WTC11 (cell line): ENCODE data around the gene ALK. TPM values are rescaled to one million over a fixed set of nuclear protein-coding genes. Genes with fewer than 3 reads are reported as not detected.
A peak's percentile ranks its signal among the peaks of the same experiment; 100 is the strongest.

Source experiments
- ATAC-seq: fragments of 200-7000 bp; cut with Tn5 transposase; 2 replicates; pipeline ENCODE4 v1.10.0; 2021; ENCODE audit warnings: mild to moderate bottlenecking, moderate library complexity
- CTCF ChIA-PET: fragments of 300-600 bp; sonication (Branson Sonifier 250); formaldehyde crosslinking; loops from one replicate; lab custom pipeline; 2021; ENCODE audit warnings: antibody characterized with exemption; lab: Charles Lee
- POLR2A ChIA-PET: fragments of 350-600 bp; sonication (Branson Sonifier 250); formaldehyde crosslinking; loops from one replicate; lab custom pipeline; 2021; ENCODE audit warnings: antibody characterized with exemption; lab: Charles Lee
- DNase-seq: peaks from one replicate; pipeline ENCODE4 v3.0.0; 2021; ENCODE audit warnings: low spot score
- H3K27ac Mint-ChIP-seq: 2 replicates; pipeline ENCODE4 v1.8.0; 2021; ENCODE audit warnings: mixed read lengths
- H3K27me3 Mint-ChIP-seq: 2 replicates; pipeline ENCODE4 v1.8.0; 2021; ENCODE audit warnings: low read depth, mild to moderate bottlenecking, moderate library complexity, mixed read lengths
- H3K36me3 Mint-ChIP-seq: 2 replicates; pipeline ENCODE4 v1.8.0; 2021; ENCODE audit warnings: mixed read lengths
- H3K4me1 Mint-ChIP-seq: 2 replicates; pipeline ENCODE4 v1.8.0; 2022; ENCODE audit warnings: mixed read lengths
- H3K4me3 Mint-ChIP-seq: 2 replicates; pipeline ENCODE4 v1.8.0; 2021; ENCODE audit warnings: mild to moderate bottlenecking, moderate library complexity, mixed read lengths
- H3K9me3 Mint-ChIP-seq: 2 replicates; pipeline ENCODE4 v1.8.0; 2021; ENCODE audit warnings: mixed read lengths
- CREM ChIP-seq: sonication (generic); formaldehyde crosslinking; IDR thresholded peaks from 2 replicates; pipeline ENCODE4 v1.8.1; 2022; ENCODE audit warnings: mild to moderate bottlenecking, missing genetic modification reagents, moderate library complexity
- MYBL2 ChIP-seq: sonication (generic); formaldehyde crosslinking; IDR thresholded peaks from 2 replicates; pipeline ENCODE4 v1.8.1; 2023; ENCODE audit warnings: mild to moderate bottlenecking, moderate library complexity, missing genetic modification reagents
- ZBTB21 ChIP-seq: sonication (generic); formaldehyde crosslinking; IDR thresholded peaks from 2 replicates; pipeline ENCODE4 v1.8.1; 2023; ENCODE audit warnings: mild to moderate bottlenecking, missing genetic modification reagents, borderline replicate concordance
- ZNF317 ChIP-seq: sonication (generic); formaldehyde crosslinking; IDR thresholded peaks from 2 replicates; pipeline ENCODE4 v1.8.1; 2023; ENCODE audit warnings: low read depth, mild to moderate bottlenecking, moderate library complexity, missing genetic modification reagents, borderline replicate concordance
- total RNA-seq: library from RNA; stranded (reverse); gene quantifications from 3 replicates; pipeline ENCODE4 v1.2.3, GENCODE V29; 2021
- TF ChIP-seq, protein P1 (sequence below): fragments of 200-600 bp; IDR thresholded peaks from 2 replicates; pipeline ENCODE4 v1.8.0; 2022; ENCODE audit warnings: antibody characterized with exemption
- TF ChIP-seq, protein P2 (sequence below): sonication (generic); formaldehyde crosslinking; IDR thresholded peaks from 2 replicates; pipeline ENCODE4 v1.8.1; 2023; ENCODE audit warnings: mild to moderate bottlenecking, missing genetic modification reagents
- TF ChIP-seq, protein P3 (sequence below): sonication (generic); formaldehyde crosslinking; IDR thresholded peaks from 2 replicates; pipeline ENCODE4 v1.8.1; 2022; ENCODE audit warnings: missing genetic modification reagents, borderline replicate concordance
- TF ChIP-seq, protein P4 (sequence below): sonication (generic); formaldehyde crosslinking; IDR thresholded peaks from 2 replicates; pipeline ENCODE4 v1.8.0; 2023; ENCODE audit warnings: missing genetic modification reagents, mild to moderate bottlenecking, borderline replicate concordance

The ALK gene
- total RNA-seq, 1 experiment from 2014 or later: not detected

DNA sequence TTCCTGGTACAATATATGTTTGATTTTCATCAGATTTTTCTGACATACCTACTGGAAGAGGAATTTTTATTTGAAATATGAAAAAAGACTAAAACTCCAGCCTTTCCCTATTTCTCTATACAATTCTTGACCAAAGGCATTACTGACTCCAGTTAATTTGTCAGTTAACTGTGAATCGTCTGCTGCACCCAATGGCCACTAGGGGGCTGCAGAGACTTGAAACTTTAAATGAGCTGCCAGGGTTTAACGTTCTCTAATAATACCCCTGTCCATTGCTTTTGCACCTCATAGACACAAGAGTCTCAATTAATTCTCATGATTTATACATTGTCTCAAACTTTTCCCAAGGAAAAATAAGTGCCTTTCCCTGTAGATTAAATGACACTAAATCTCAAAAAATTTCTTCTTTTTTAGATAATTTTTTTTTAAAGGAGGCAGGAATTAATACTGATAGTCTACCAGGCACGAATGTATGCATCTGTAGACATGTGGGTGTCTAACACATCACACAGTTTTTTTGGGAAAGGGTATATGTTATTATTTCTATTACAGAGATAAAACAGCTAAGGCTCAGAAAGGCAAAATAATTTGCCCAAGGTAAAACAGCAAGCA, 1.8 kb upstream of the ALK start:
- Mint-ChIP-seq H3K27me3 (peaks cover 41% of the 10 kb centered on the region), H3K4me1 (peaks cover 13% of the 10 kb centered on the region), H3K36me3 (no peaks in the 10 kb centered on the region), H3K4me3 (no peak overlapping the region), H3K9me3 (no peaks in the 10 kb centered on the region), H3K27ac (no peak overlapping the region)
- ATAC-seq (no peak), DNase-seq (peak; percentile 69)
- ChIA-PET POLR2A (no interaction called here), CTCF (interaction anchor here (0.6 to 4.4 kb wide), 15 partner anchors 11 to 684 kb away, joined by 3 to 71 read pairs (median 4); no protein-coding TSS in a partner anchor)
- TF ChIP-seq, protein P1, sequence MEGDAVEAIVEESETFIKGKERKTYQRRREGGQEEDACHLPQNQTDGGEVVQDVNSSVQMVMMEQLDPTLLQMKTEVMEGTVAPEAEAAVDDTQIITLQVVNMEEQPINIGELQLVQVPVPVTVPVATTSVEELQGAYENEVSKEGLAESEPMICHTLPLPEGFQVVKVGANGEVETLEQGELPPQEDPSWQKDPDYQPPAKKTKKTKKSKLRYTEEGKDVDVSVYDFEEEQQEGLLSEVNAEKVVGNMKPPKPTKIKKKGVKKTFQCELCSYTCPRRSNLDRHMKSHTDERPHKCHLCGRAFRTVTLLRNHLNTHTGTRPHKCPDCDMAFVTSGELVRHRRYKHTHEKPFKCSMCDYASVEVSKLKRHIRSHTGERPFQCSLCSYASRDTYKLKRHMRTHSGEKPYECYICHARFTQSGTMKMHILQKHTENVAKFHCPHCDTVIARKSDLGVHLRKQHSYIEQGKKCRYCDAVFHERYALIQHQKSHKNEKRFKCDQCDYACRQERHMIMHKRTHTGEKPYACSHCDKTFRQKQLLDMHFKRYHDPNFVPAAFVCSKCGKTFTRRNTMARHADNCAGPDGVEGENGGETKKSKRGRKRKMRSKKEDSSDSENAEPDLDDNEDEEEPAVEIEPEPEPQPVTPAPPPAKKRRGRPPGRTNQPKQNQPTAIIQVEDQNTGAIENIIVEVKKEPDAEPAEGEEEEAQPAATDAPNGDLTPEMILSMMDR: peak; percentile 91
- no peak for TF ChIP-seq ZNF317 (CRISPR knock-in tag)
- no peak for TF ChIP-seq CREM (CRISPR knock-in tag)
- no peak for TF ChIP-seq MYBL2 (CRISPR knock-in tag)
- no peak for TF ChIP-seq ZBTB21 (CRISPR knock-in tag)

DNA sequence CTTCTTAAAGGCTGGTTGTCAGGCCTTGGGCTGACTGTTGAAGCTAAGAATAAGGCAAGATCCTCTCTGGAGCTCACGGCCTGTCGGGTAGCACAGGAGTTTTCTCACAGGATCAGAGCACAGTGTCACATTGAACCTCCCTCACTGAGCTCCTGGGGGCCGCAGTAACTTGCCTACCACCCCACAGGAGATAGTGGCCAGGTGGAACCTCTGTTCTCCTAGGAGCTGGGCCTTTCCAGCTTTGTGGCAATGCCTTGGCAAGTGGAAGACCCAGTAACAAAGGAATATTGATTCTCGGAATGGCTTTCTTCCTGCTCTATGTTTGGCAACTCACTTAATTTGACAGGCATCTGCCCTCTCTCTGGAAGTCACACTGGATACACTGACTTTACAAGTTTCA, 1.2 kb upstream of the ALK start:
- DNase-seq: no peak
- Mint-ChIP-seq H3K36me3 (no peaks in the 10 kb centered on the region), H3K27ac (no peak overlapping the region), H3K4me3 (no peak overlapping the region; the same call in 1 of the 2 replicates), H3K4me1 (peaks cover 13% of the 10 kb centered on the region), H3K27me3 (peaks cover 47% of the 10 kb centered on the region), H3K9me3 (no peaks in the 10 kb centered on the region)
- TF ChIP-seq, protein P2, sequence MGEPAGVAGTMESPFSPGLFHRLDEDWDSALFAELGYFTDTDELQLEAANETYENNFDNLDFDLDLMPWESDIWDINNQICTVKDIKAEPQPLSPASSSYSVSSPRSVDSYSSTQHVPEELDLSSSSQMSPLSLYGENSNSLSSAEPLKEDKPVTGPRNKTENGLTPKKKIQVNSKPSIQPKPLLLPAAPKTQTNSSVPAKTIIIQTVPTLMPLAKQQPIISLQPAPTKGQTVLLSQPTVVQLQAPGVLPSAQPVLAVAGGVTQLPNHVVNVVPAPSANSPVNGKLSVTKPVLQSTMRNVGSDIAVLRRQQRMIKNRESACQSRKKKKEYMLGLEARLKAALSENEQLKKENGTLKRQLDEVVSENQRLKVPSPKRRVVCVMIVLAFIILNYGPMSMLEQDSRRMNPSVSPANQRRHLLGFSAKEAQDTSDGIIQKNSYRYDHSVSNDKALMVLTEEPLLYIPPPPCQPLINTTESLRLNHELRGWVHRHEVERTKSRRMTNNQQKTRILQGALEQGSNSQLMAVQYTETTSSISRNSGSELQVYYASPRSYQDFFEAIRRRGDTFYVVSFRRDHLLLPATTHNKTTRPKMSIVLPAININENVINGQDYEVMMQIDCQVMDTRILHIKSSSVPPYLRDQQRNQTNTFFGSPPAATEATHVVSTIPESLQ (CRISPR knock-in tag): no peak
- TF ChIP-seq, protein P3, sequence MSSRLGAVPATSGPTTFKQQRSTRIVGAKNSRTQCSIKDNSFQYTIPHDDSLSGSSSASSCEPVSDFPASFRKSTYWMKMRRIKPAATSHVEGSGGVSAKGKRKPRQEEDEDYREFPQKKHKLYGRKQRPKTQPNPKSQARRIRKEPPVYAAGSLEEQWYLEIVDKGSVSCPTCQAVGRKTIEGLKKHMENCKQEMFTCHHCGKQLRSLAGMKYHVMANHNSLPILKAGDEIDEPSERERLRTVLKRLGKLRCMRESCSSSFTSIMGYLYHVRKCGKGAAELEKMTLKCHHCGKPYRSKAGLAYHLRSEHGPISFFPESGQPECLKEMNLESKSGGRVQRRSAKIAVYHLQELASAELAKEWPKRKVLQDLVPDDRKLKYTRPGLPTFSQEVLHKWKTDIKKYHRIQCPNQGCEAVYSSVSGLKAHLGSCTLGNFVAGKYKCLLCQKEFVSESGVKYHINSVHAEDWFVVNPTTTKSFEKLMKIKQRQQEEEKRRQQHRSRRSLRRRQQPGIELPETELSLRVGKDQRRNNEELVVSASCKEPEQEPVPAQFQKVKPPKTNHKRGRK: no peak
- TF ChIP-seq, protein P4, sequence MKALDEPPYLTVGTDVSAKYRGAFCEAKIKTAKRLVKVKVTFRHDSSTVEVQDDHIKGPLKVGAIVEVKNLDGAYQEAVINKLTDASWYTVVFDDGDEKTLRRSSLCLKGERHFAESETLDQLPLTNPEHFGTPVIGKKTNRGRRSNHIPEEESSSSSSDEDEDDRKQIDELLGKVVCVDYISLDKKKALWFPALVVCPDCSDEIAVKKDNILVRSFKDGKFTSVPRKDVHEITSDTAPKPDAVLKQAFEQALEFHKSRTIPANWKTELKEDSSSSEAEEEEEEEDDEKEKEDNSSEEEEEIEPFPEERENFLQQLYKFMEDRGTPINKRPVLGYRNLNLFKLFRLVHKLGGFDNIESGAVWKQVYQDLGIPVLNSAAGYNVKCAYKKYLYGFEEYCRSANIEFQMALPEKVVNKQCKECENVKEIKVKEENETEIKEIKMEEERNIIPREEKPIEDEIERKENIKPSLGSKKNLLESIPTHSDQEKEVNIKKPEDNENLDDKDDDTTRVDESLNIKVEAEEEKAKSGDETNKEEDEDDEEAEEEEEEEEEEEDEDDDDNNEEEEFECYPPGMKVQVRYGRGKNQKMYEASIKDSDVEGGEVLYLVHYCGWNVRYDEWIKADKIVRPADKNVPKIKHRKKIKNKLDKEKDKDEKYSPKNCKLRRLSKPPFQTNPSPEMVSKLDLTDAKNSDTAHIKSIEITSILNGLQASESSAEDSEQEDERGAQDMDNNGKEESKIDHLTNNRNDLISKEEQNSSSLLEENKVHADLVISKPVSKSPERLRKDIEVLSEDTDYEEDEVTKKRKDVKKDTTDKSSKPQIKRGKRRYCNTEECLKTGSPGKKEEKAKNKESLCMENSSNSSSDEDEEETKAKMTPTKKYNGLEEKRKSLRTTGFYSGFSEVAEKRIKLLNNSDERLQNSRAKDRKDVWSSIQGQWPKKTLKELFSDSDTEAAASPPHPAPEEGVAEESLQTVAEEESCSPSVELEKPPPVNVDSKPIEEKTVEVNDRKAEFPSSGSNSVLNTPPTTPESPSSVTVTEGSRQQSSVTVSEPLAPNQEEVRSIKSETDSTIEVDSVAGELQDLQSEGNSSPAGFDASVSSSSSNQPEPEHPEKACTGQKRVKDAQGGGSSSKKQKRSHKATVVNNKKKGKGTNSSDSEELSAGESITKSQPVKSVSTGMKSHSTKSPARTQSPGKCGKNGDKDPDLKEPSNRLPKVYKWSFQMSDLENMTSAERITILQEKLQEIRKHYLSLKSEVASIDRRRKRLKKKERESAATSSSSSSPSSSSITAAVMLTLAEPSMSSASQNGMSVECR: no peak
- POLR2A ChIA-PET: interaction anchor here (0.7 kb wide), 1 partner anchor 15 kb away, joined by 3 read pairs; no protein-coding TSS in a partner anchor
- CTCF ChIA-PET: interaction anchor here (1.0 to 4.4 kb wide), 7 partner anchors 22 to 684 kb away, joined by 3 to 71 read pairs (median 3); no protein-coding TSS in a partner anchor
- ATAC-seq: no peak
